Loucy (cell line): Measurements from ENCODE around the gene ISLR.

Source experiments
- EZH2phosphoT487 ChIP-seq: fragments of 200-600 bp; IDR thresholded peaks from 2 replicates; pipeline ENCODE4 v1.6.1; 2018; ENCODE audit warnings: antibody characterized with exemption, mild to moderate bottlenecking, moderate library complexity, borderline replicate concordance
- TF ChIP-seq, protein P1 (sequence below): fragments of 200-600 bp; sonication (generic); conservative IDR thresholded peaks from 2 replicates; pipeline ENCODE4 v1.5.1; 2014; ENCODE audit warnings: mild to moderate bottlenecking, antibody characterized with exemption, low read length

DNA sequence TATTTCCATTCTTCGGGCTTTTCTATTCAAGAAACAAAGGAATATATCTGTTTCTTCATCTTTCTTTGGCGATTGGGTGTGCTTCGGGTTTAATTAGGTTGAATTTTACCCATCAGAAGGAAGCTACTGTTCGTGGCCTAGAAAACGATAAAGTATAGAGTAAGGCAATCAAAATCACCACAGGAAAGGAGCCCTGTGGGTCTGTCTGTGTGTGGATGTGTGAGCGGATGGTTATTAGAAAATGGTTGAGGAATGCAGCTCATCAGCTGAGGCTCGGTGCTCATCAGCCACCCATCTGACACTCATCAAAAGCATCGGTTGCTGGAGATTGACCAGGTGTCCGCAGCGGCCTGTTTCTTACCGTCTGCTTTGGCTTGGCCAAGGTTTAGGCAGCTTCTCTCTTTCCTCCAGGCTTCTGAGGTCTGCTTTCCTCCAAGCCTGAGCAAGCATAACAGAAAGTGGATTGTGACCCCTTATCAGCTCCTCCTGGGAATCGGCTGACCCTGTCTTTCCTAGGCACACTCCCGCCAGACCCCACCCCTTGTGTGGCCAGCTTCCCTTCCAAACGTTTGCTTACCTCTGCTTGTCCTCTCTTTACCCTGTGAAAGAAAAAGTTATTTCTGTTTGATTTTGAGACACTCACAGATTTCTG lies 17.6 kb upstream of the ISLR start:
- TF ChIP-seq, protein P1, sequence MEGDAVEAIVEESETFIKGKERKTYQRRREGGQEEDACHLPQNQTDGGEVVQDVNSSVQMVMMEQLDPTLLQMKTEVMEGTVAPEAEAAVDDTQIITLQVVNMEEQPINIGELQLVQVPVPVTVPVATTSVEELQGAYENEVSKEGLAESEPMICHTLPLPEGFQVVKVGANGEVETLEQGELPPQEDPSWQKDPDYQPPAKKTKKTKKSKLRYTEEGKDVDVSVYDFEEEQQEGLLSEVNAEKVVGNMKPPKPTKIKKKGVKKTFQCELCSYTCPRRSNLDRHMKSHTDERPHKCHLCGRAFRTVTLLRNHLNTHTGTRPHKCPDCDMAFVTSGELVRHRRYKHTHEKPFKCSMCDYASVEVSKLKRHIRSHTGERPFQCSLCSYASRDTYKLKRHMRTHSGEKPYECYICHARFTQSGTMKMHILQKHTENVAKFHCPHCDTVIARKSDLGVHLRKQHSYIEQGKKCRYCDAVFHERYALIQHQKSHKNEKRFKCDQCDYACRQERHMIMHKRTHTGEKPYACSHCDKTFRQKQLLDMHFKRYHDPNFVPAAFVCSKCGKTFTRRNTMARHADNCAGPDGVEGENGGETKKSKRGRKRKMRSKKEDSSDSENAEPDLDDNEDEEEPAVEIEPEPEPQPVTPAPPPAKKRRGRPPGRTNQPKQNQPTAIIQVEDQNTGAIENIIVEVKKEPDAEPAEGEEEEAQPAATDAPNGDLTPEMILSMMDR, result no peak
- no peak for TF ChIP-seq EZH2phosphoT487
